Suprapubic skin (tissue), 4 donors: ENCODE measurements around the gene WNT9A. TPM values are rescaled to one million over a fixed set of nuclear protein-coding genes. Genes with fewer than 3 reads are reported as not detected.

Experiments
- DNase-seq, 2 donors: peaks; one replicate each; pipeline ENCODE4 v3.0.0-alpha.2; 2019; ENCODE audit warnings: low spot score in 2 of 2
- H3K27ac ChIP-seq: fragments of 200-600 bp; sonication (generic); one replicate; pipeline ENCODE4 v1.5.1; 2019
- H3K27me3 ChIP-seq: fragments of 200-600 bp; sonication (generic); one replicate; pipeline ENCODE4 v1.5.1; 2019
- H3K36me3 ChIP-seq: fragments of 200-600 bp; sonication (generic); one replicate; pipeline ENCODE4 v1.5.1; 2019
- H3K4me1 ChIP-seq: fragments of 200-600 bp; sonication (generic); one replicate; pipeline ENCODE4 v1.5.1; 2019
- H3K4me3 ChIP-seq: fragments of 200-600 bp; sonication (generic); one replicate; pipeline ENCODE4 v1.5.1; 2019; ENCODE audit warnings: mild to moderate bottlenecking
- H3K9me3 ChIP-seq: fragments of 200-600 bp; sonication (generic); one replicate; pipeline ENCODE4 v1.5.1; 2019
- CTCF ChIP-seq, 2 donors: fragments of 200-600 bp in 1 of 2; fragments of 450-650 bp in 1 of 2; sonication (generic) in 1 of 2; IDR thresholded peaks; one replicate each; pipeline ENCODE4 v1.5.1; 2016 to 2019; ENCODE audit warnings: antibody characterized with exemption in 2 of 2, mild to moderate bottlenecking in 1 of 2, moderate library complexity in 1 of 2
- EP300 ChIP-seq: sonication (generic); formaldehyde crosslinking; IDR thresholded peaks from one replicate; pipeline ENCODE4 v1.6.1; 2017; ENCODE audit warnings: antibody characterized with exemption
- POLR2A ChIP-seq, 2 donors: fragments of 450-650 bp; IDR thresholded peaks; one replicate each; pipeline ENCODE4 v1.6.1; 2017; ENCODE audit warnings: antibody characterized with exemption in 2 of 2, mild to moderate bottlenecking in 2 of 2, moderate library complexity in 2 of 2
- POLR2AphosphoS5 ChIP-seq, 3 donors: sonication (generic); formaldehyde crosslinking; IDR thresholded peaks; one replicate each; pipeline ENCODE4 v1.6.1; 2017; ENCODE audit warnings: antibody characterized with exemption in 3 of 3
- WGBS: methylation state at CpG from one replicate; pipeline ENCODE4 v1.1.5; 2018; 5-methylcytosine and 5-hydroxymethylcytosine counted together
- total RNA-seq, 4 donors: library from RNA; depleted of rRNA; stranded (reverse); fragments of >200 nt; gene quantifications; one replicate each; pipeline ENCODE4 v1.1.0, GENCODE V29; 2016

WNT9A gene
- total RNA-seq, 4 donors from 2014 or later: 0.85 to 2.6 (median 1.1) TPM

GRCh38 chr1:227895828-227896685 is 51.7 kb downstream of the WNT9A start:
- Histone ChIP-seq H3K9me3 (no peaks in the 10 kb centered on the region), H3K36me3 (no peaks in the 10 kb centered on the region), H3K27me3 (no peaks in the 10 kb centered on the region), H3K4me3 (no peak overlapping the region), H3K27ac (no peak overlapping the region), H3K4me1 (no peaks in the 10 kb centered on the region)
- TF ChIP-seq POLR2A (IDR thresholded peaks at IDR 0.05) (no peak), CTCF (IDR thresholded peaks at IDR 0.05) (no peak), POLR2AphosphoS5 (IDR thresholded peaks at IDR 0.05) (no peak), EP300 (no peak)
- 89% methylated on average over 11 of the region's 24 CpGs for WGBS
- DNase-seq: peak; percentile 46 to 77

- 93% methylated on average over 11 of the region's 12 CpGs for WGBS
- Histone ChIP-seq H3K27me3 (no peaks in the 10 kb centered on the region), H3K4me1 (no peaks in the 10 kb centered on the region), H3K36me3 (no peaks in the 10 kb centered on the region), H3K4me3 (no peak overlapping the region), H3K9me3 (no peaks in the 10 kb centered on the region), H3K27ac (no peak overlapping the region)
- peak in 1 of 2 donors; percentile 48 for DNase-seq
- TF ChIP-seq POLR2AphosphoS5 (IDR thresholded peaks at IDR 0.05): no peak
Measured at GRCh38 chr1:227894831-227895451, 52.8 kb downstream of the WNT9A start.

GRCh38 chr1:227893949-227894721 is 53.6 kb downstream of the WNT9A start:
- Histone ChIP-seq H3K27me3 (no peaks in the 10 kb centered on the region), H3K36me3 (no peaks in the 10 kb centered on the region), H3K4me1 (no peaks in the 10 kb centered on the region), H3K9me3 (no peaks in the 10 kb centered on the region), H3K4me3 (no peak overlapping the region), H3K27ac (no peak overlapping the region)
- 80% methylated on average over 12 of the region's 27 CpGs for WGBS
- TF ChIP-seq POLR2AphosphoS5 (IDR thresholded peaks at IDR 0.05) (no peak), EP300 (no peak), POLR2A (IDR thresholded peaks at IDR 0.05) (no peak), CTCF (IDR thresholded peaks at IDR 0.05) (no peak)
- peak; percentile 51 to 69 for DNase-seq

- 68% methylated on average over 6 of the region's 9 CpGs for WGBS
- Histone ChIP-seq H3K36me3 (no peaks in the 10 kb centered on the region), H3K4me3 (no peak overlapping the region), H3K4me1 (no peaks in the 10 kb centered on the region), H3K27me3 (no peaks in the 10 kb centered on the region), H3K27ac (no peak overlapping the region), H3K9me3 (no peaks in the 10 kb centered on the region)
- no peak for TF ChIP-seq EP300
- no peak for TF ChIP-seq CTCF (IDR thresholded peaks at IDR 0.05)
- TF ChIP-seq POLR2AphosphoS5 (IDR thresholded peaks at IDR 0.05): no peak
- no peak for TF ChIP-seq POLR2A (IDR thresholded peaks at IDR 0.05)
- DNase-seq: peak in 1 of 2 donors; percentile 72
Measured at GRCh38 chr1:227893300-227893948, 54.3 kb downstream of the WNT9A start.

GRCh38 chr1:227892489-227893299 is 55.0 kb downstream of the WNT9A start:
- H3K27ac ChIP-seq: no peak overlapping the region
- H3K36me3 ChIP-seq: no peaks in the 10 kb centered on the region
- H3K4me3 ChIP-seq: no peak overlapping the region
- WGBS: 58% methylated on average over 17 of the region's 17 CpGs
- H3K4me1 ChIP-seq: no peaks in the 10 kb centered on the region
- no peaks in the 10 kb centered on the region for H3K9me3 ChIP-seq
- DNase-seq: peak in 1 of 2 donors; percentile 71
- H3K27me3 ChIP-seq: no peaks in the 10 kb centered on the region
- TF ChIP-seq CTCF (IDR thresholded peaks at IDR 0.05) (no peak), POLR2A (IDR thresholded peaks at IDR 0.05) (no peak), EP300 (no peak), POLR2AphosphoS5 (IDR thresholded peaks at IDR 0.05) (no peak)
